ENCODE measurements around the gene RHBDF2.
A peak's percentile ranks its signal among the peaks of the same experiment; 100 is the strongest.

RHBDF2 gene

DNA sequence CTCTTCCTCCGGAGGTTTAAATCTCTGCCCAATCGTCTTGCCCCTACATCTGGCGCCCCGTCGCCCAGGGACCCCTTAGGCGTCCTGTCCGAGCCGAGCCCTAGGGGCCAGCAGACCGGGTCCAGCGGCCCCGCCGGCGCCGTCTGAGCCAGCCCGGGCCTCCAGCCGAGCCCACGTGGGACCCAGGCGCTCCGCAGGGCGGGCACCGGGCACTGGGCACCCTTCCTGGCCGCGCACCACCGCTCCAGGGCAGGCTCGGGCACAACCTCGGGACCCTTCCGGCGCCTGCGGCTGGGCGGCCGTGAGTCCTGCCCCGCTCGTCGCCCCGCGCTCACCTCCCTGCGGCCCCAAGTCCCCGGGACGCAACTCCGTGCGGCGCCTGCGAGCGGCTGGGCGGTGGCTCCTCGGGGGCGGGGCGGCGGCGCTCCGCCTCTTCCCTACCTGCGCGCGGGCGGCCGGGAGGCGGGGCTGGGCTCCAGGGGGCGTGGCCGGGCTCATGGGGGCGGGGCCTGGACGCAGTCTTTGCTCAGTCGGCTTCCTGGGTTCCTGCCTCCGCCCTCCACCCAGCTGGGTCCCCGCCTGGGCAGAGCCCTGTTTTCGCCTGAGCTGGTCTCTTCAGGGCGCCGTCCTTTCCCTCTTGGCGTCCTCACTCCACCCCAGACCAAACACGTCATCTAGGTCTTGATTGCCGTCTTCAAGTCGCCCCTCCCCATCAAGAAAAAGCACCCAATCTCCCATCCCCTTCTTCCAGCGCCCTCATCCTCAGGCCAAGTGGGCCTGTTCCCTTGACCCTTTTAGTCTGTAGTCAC, at the start of gene RHBDF2:
Gene RHBDF2 (minus strand): TSS at position 406 of the 809 bp plus-strand sequence. CDS start 19,899 bp downstream, outside the sequence.
- DNase-seq (ENCODE audit: low read depth): no peak

GRCh38 chr17:76549539-76549938, 48.3 kb upstream of the RHBDF2 start:
- no peak for DNase-seq (ENCODE audit: low read depth)

- no peak for DNase-seq (ENCODE audit: low read depth)
Observed at GRCh38 chr17:76549215-76549518, 47.9 kb upstream of the RHBDF2 start.

DNA sequence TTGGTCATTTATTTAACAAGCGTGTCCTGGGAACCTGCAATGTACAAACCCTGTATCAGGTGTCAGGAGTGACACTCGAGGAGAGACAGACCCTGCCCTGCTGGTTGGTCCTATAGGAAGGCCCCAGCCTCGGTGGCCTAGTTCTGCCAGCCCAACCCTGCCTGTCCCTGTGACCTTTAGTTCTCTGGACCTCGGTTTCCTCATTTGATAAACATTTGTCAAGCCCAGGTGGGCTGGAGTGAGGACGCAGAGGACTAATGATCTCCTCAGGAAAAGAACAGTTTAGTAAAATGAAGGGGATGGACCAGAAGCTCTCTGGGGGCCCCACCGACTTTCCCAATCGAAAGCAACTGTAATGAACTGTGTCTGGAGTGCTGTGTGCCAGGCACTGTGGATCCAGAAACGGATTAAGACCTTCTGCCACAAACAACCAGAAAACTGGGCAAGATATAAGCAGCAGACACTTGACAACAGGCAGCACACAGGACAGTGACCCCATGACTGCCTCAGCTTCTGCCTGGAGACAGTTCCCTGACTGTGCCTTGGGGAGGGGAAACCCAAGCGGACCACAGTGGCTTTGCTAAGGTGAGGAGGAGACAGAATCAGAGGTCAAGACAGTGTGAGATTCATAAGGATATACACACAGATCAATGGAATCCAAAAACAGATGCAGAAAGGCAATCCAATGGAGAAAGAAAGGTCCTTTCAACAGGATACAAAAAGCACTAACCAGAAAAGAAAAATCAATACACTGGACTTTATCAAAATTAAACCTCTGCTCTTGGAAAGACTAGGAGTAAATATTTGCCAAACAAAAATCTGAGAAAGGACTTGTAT, 47.4 kb upstream of the RHBDF2 start:
- DNase-seq (ENCODE audit: low read depth): no peak

DNA sequence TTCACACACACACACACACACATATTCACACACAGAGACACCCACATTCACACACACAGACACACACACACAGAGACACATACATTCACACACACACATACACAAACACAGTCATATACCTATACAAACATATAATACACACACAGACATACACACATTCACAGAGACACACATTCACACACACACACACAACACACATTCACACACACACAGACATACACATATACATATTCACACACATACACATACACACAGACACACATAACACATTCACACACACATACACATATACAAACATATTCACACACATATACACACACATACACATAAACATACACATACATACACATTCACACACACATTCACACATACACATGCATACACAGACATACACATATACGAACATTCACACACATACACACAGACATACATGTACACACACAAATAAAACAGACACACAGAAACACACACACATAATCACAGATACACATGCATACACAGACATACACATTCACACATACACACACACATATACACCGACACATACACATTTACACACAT, 46.5 kb upstream of the RHBDF2 start:
- DNase-seq (ENCODE audit: low read depth): no peak

- no peak for DNase-seq (ENCODE audit: low read depth)
Observed at GRCh38 chr17:76547183-76547641, 46.0 kb upstream of the RHBDF2 start.

- DNase-seq (ENCODE audit: low read depth): no peak
Observed at GRCh38 chr17:76546556-76547182, 45.4 kb upstream of the RHBDF2 start.

DNA sequence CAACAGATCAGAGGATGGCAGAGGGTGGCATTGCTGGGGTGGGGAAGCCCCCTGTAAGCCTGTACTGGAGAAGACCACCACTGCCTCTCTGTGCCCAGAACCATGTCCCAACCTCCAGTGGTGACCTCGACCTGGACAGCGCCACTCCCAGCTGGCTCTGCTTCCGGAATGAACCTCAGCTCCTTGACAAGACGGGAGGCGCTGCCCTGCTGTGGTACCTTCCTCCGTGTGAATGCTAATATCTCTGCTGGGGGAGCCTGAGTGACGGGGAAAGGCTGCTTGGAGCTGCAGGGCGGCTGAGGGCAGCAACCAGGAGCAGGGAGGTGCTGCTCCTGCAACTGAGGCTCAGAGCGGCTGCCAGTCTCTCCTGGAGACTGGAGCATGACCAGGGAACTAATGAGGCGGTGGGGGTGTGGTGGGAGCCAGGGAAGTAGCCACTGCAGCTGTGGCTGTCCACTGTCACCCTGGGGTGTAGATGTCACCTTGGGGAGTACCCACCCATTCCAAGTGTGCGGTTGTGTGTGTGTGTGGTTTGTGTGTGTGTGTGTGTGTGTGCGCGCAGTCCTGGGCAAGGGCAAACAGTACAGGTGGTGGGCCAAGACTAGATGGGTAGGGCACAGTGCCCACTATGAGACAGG, 44.8 kb upstream of the RHBDF2 start:
- no peak for DNase-seq (ENCODE audit: low read depth)

GRCh38 chr17:76544546-76545365, 43.5 kb upstream of the RHBDF2 start:
- DNase-seq (ENCODE audit: low read depth): no peak

DNA sequence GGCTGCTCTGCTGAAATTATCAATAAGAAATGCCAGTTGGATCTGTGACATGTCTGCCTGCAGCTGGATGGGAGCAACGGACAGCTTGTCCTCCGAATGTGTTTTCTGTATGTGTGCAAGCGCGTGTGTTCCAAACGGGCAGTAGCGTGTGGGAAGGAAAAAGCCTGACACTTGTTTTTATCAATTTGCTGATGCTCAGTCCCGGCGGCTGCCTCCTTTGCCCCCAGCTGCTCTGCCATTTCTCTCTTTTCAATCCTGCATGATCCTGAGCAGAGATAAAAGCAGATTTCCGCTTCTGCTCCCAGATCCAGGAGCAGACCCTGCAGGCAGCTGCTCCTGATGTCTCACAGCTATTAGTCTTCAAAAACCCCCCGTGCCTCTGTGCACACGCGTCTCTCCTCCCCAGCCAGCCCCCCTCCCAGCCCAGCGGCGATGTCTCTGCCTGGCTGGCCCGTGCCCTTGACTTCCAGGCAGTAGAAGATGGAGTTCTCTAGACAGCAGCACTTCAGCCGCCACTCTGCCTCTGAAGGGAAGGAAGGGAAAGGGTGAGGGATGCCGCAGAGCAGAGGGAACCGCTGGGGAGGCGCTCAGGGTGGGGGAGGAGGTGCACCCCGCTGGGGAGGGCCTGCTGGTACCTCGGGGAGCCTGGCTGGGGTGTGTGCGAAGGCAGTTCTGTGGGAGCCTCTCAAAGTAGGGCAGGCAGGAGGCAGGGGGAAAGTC, 42.8 kb upstream of the RHBDF2 start:
- no peak for DNase-seq (ENCODE audit: low read depth)

DNA sequence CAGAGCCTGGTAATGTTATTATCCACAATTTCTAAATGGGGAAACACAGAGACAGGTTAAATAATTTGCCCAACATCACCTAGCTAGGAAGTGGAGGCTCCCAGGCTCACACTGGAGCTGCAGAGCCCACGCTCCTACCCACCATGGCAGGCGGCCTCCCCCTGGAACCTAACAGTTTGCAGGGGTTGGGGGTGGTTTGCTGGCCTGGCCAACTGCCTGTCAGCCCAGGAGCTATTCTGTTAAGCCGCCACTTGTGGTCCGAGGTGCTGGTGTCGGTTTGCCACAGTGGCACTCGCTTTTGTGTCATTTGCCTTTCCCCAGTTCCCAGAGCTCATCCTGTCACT, 42.2 kb upstream of the RHBDF2 start:
- DNase-seq (ENCODE audit: low read depth): no peak

GRCh38 chr17:76542984-76543383, 41.8 kb upstream of the RHBDF2 start:
- DNase-seq (ENCODE audit: low read depth): no peak

GRCh38 chr17:76542566-76542971, 41.3 kb upstream of the RHBDF2 start:
- no peak for DNase-seq (ENCODE audit: low read depth)

DNA sequence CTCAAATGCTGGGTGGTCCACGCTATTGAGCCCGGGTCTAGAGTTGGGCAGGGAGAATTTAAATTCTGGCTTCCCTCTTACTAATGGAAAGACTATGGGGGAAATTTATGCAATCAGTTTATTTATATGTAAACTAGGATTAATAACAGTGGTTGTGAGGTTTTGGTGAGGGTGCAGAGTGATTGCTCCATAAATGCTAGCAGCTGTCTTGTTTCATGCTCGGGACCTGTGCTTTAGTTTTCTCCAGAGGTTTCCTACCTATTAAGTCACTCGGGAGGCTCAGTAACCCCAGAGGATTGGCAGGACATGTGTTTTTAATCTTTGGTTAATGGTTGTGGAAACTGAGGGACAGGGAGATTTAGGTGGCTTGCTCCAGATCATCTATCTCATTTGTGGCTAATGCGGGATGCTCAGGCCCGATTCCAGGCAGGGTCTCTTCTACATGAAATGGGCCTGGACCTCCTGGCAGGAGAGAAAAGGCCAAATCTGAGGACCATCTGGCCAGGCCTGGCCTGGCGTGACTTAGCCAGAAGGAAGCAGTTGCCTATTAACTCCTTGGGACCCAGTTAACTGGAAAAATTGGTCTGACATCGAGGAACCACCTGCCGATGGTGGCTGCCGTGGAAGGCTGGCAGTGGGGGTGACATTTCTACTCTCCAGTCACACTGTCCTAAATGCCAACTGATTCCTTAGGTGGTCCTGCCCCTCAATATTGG, 40.7 kb upstream of the RHBDF2 start:
- DNase-seq (ENCODE audit: low read depth): no peak

DNA sequence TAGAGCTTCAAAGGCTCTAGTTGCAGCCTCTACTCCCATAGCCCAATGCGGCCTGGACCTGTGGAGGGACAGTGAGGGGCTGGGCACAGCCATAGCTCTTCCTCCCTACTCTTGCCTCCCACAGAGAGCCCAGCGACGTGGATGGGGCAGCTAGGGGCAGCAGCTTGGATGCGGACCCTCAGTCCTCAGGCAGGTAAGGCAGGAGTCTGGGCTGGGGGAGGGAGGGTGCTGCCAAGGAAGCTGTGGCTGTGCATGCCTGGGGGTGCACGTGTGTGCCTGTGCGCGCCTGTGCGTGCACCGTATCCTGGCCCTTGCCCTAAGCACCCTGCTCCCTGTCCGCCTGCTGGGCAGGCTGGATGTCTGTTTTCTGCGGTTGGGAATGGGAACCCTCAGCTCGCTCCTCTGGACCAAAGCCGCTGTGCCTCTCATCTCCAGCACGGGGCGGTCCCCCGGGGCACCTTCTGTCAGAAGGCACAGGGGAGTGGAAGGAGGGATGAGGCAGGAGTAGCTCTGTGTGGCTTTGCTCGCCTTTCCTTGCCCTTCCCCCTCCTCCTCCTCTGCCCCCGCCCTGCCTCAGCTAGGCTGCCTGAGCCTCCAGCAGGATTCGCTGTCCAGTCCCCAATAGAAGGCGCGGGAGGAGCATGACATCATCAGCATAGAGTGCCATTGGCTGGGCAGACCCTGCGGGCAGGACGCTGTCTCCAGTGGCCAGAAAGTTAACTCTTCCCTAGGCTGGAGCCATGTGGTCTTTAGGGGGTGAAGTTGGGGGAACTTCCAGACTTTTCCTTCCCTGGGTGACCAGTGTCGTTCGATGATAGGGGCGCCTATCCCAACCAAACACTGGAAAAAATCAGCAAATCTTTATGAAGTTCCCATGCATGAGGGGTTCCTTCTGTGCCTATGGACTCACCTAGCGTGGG, 39.4 kb upstream of the RHBDF2 start:
- DNase-seq (ENCODE audit: low read depth): peak; percentile 40

DNA sequence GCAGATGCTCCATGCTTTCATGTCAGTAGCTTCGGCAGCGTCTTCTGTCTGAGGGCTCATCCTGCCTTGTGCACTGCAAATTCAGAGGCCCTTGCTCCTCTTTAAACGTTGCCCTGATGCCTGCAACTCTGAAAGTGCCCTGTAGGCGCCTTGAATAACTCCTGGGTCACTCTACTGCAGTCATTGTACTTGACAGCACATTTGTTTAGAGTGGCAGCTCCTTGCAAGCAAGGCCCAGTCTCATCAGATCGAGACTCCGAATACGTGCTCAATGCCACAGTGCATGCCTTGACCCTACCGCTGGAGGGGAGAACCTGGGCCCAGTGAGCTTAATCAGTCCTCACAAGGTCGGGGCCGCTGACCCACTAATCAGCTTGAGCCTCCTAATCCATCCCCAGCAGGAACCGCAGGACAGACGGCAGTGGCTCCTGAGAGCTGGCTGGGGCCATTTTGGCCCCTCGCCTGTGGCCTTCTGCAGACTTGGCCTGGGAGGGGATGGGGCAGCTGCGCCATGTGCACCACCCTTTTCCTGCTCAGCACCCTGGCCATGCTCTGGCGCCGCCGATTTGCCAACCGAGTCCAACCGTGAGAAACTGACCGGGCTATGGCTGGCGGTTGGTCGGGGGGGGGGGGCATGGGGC, 38.5 kb upstream of the RHBDF2 start, which contains the start of gene PRCD:
Gene PRCD (plus strand): TSS at position 414 of the 641 bp plus-strand sequence. CDS start 98 bp downstream, at position 512.
- no peak for DNase-seq (ENCODE audit: low read depth)

DNA sequence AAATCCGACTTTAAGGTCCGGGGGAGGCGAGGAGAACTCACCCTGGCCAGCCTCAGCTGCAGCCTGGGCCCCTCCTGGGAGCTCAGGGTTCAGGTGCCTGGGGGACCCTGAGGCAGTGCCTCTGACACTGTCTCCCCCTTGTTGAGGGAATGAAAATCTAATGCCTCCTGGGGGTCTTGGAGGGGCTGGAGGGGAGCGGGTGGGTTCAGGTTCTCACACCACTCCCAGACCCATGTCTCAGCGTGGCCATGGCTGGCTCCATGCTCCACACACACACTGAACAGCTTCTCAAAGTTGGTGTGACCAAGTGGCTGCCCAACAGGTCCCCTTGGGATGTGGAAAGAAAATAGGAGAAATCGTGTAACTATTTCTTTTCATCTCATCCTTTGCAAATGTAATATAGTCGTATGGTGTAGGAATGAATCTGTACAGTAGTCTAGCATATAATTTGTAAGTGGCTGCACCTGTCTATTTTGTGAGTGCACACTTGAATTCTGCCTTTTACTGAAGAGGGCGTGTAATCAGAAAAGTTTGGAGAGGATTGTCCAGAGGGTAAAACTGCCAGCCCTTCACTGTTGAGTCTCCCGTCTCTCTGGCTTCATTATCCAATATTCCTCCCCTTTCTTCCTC, 37.8 kb upstream of the RHBDF2 start:
- DNase-seq (ENCODE audit: low read depth): no peak

Measured in HS-27A (cell line).